NT2/D1 (cell line): Measurements from ENCODE around the gene VAPA.

Experiments used
- DNase-seq: peaks from one replicate; pipeline ENCODE4 v3.0.0-alpha.2; 2011; ENCODE audit warnings: low read depth, low spot score
- H3K27me3 ChIP-seq: 2 replicates; pipeline ENCODE4 v1.6.0; 2011; ENCODE audit warnings: mild to moderate bottlenecking; ENCODE audit not compliant: insufficient read length, insufficient read depth
- H3K36me3 ChIP-seq: 2 replicates; pipeline ENCODE4 v1.6.1; 2011; ENCODE audit warnings: mild to moderate bottlenecking, low read length, mixed read lengths; ENCODE audit not compliant: insufficient read depth, insufficient read length
- H3K4me1 ChIP-seq: 2 replicates; pipeline ENCODE4 v1.5.1; 2011; ENCODE audit not compliant: insufficient read depth, insufficient read length
- H3K4me3 ChIP-seq: 2 replicates; pipeline ENCODE4 v1.5.1; 2011; ENCODE audit warnings: low read depth; ENCODE audit not compliant: insufficient read length
- H3K9ac ChIP-seq: 2 replicates; pipeline ENCODE4 v1.6.0; 2011; ENCODE audit warnings: low read depth; ENCODE audit not compliant: insufficient read length
- H3K9me3 ChIP-seq: 2 replicates; pipeline ENCODE4 v1.5.1; 2011; ENCODE audit warnings: mild to moderate bottlenecking, low read length; ENCODE audit not compliant: insufficient read depth
- SUZ12 ChIP-seq: IDR thresholded peaks from 2 replicates; pipeline ENCODE4 v1.6.1; 2011; ENCODE audit not compliant: insufficient read length, insufficient read depth; ENCODE audit errors: extremely low read depth
- YY1 ChIP-seq: IDR thresholded peaks from 2 replicates; pipeline ENCODE4 v1.6.1; 2011; ENCODE audit not compliant: insufficient read length, insufficient read depth
- ZNF274 ChIP-seq: IDR thresholded peaks from 2 replicates; pipeline ENCODE4 v1.6.1; 2011; ENCODE audit warnings: mild to moderate bottlenecking, low read depth, low read length

Gene VAPA

GRCh38 chr18:9916077-9916639 is 2.3 kb downstream of the VAPA start:
- H3K27me3 ChIP-seq = no peaks in the 10 kb centered on the region
- peaks cover 4% of the 10 kb centered on the region; the same call in 1 of the 2 replicates for H3K9me3 ChIP-seq
- DNase-seq = no peak
- TF ChIP-seq SUZ12 (no peak), ZNF274 (no peak), YY1 (no peak)
- no peak overlapping the region for H3K9ac ChIP-seq
- no peaks in the 10 kb centered on the region for H3K4me1 ChIP-seq
- H3K36me3 ChIP-seq = no peaks in the 10 kb centered on the region
- H3K4me3 ChIP-seq = no peak overlapping the region

GRCh38 chr18:9916808-9917207 is 3.0 kb downstream of the VAPA start:
- Histone ChIP-seq H3K9me3 (peaks cover 4% of the 10 kb centered on the region; the same call in 1 of the 2 replicates), H3K27me3 (no peaks in the 10 kb centered on the region), H3K4me3 (no peak overlapping the region), H3K4me1 (no peaks in the 10 kb centered on the region), H3K9ac (no peak overlapping the region), H3K36me3 (no peaks in the 10 kb centered on the region)
- DNase-seq = no peak
- TF ChIP-seq SUZ12 (no peak), YY1 (no peak), ZNF274 (no peak)

GRCh38 chr18:9918016-9918680 is 4.3 kb downstream of the VAPA start:
- Histone ChIP-seq H3K36me3 (no peaks in the 10 kb centered on the region), H3K9ac (no peak overlapping the region), H3K4me1 (no peaks in the 10 kb centered on the region), H3K9me3 (no peaks in the 10 kb centered on the region), H3K4me3 (no peak overlapping the region), H3K27me3 (no peaks in the 10 kb centered on the region)
- no peak for DNase-seq
- TF ChIP-seq YY1 (no peak), ZNF274 (no peak), SUZ12 (no peak)

GRCh38 chr18:9919564-9920232 is 5.9 kb downstream of the VAPA start:
- H3K9ac ChIP-seq = no peak overlapping the region

DNA sequence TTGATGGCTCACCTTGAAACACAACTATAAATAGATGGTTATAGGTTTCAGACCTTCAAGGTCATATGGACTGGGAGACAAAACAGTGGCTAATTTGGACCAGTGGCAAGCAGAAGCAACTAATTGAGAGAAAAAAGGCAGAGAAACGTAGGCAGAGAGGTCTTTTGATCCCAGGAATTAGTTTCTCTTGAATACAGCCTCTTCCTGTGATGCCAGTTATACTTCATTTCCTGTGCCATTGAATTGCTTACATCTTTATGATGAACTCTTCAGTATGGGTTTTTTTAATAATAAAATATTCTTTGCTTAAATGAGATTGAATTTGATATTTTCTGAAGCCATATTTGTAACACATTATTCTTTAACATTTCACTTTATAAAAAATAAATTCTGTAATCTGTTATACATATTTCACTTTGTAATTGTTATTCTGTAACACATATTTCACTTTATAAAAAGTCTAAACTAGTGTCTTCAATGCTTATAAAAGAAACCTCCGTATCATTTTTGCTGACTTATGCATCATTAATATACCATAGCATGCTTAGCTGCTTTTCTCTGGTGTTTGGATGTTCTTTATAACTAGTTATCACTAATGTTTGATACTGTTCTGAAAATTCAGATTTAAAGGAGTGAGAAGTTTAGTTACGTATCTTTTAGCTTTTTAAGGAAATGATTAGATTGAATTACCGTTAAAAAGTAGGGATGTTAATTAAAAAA is 8.9 kb downstream of the VAPA start:
- DNase-seq = no peak
- H3K4me3 ChIP-seq = no peak overlapping the region
- H3K4me1 ChIP-seq = no peaks in the 10 kb centered on the region
- no peaks in the 10 kb centered on the region for H3K9me3 ChIP-seq
- H3K27me3 ChIP-seq = no peaks in the 10 kb centered on the region
- TF ChIP-seq ZNF274 (no peak), YY1 (no peak), SUZ12 (no peak)
- H3K36me3 ChIP-seq = no peaks in the 10 kb centered on the region
- H3K9ac ChIP-seq = no peak overlapping the region

More at GRCh38 chr18:9919564-9920232, 5.9 kb downstream of the VAPA start:
- Histone ChIP-seq H3K4me3 (no peak overlapping the region), H3K4me1 (no peaks in the 10 kb centered on the region), H3K27me3 (no peaks in the 10 kb centered on the region), H3K9me3 (no peaks in the 10 kb centered on the region), H3K36me3 (no peaks in the 10 kb centered on the region)
- no peak for TF ChIP-seq ZNF274
- TF ChIP-seq YY1 = no peak
- no peak for TF ChIP-seq SUZ12
- DNase-seq = no peak

DNA sequence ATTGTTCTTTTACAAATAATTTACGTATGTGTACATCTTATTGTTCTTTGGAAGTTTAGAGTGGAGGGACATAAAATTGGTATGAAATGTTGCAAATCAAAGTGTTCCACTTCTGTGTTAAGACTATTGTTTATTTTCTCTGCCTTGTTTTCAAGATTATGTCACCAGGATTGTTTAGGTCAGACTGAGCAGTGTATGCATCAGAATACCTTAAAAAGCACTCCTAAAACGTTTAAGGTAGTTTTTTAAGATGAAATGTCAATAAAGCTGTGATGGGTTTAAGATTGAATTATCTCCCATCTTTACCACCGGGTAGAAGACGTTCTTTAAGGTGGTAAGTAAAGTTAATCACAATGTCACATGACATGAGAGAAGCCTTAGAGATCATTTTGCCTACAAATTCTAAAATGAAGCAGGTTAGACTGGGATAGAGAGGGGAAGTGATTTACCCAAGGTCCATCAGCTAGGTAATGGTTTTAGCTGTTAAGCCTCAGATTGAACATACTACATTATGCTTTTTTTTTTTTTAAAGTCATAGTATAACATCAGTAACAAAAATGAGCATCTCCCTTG is 10.6 kb downstream of the VAPA start:
- TF ChIP-seq SUZ12 (no peak), YY1 (no peak), ZNF274 (no peak)
- Histone ChIP-seq H3K36me3 (no peaks in the 10 kb centered on the region), H3K4me1 (no peaks in the 10 kb centered on the region)

More for the DNA sequence above, 10.6 kb downstream of the VAPA start:
- no peak overlapping the region for H3K4me3 ChIP-seq
- H3K9me3 ChIP-seq = no peaks in the 10 kb centered on the region
- H3K27me3 ChIP-seq = no peaks in the 10 kb centered on the region
- no peak for DNase-seq
- no peak overlapping the region for H3K9ac ChIP-seq
